Parathyroid adenoma (tissue), 2 donors: ENCODE data around the gene TUBD1.
"Not testable (repeated sequence)": the region's sequence is repeated elsewhere in the genome, so short reads cannot be mapped to it uniquely, and the experiment has no call there.

Experiments used
- H2AFZ ChIP-seq: fragments of 300-600 bp; sonication (generic); one replicate; pipeline ENCODE4 v1.7.0; 2017; ENCODE audit warnings: antibody characterized with exemption, mild to moderate bottlenecking
- H3K27ac ChIP-seq: fragments of 300-600 bp; sonication (generic); one replicate; pipeline ENCODE4 v1.7.0; 2017
- H3K27me3 ChIP-seq: fragments of 300-600 bp; sonication (generic); one replicate; pipeline ENCODE4 v1.7.0; 2017; ENCODE audit warnings: low read length; ENCODE audit not compliant: control insufficient read depth, insufficient read depth
- H3K36me3 ChIP-seq: fragments of 300-600 bp; sonication (generic); one replicate; pipeline ENCODE4 v1.7.0; 2017; ENCODE audit warnings: low read length; ENCODE audit not compliant: control insufficient read depth, insufficient read depth
- H3K4me1 ChIP-seq: fragments of 300-600 bp; sonication (generic); one replicate; pipeline ENCODE4 v1.7.0; 2017; ENCODE audit warnings: control low read depth
- H3K4me2 ChIP-seq: fragments of 300-600 bp; sonication (generic); one replicate; pipeline ENCODE4 v1.7.0; 2017; ENCODE audit warnings: low read length
- H3K4me3 ChIP-seq: fragments of 300-600 bp; sonication (generic); one replicate; pipeline ENCODE4 v1.7.0; 2017; ENCODE audit warnings: low read depth, low read length
- H3K79me2 ChIP-seq: fragments of 300-600 bp; sonication (generic); one replicate; pipeline ENCODE4 v1.7.0; 2017; ENCODE audit warnings: control low read depth
- H3K9ac ChIP-seq: fragments of 300-600 bp; sonication (generic); one replicate; pipeline ENCODE4 v1.7.0; 2017; ENCODE audit warnings: mild to moderate bottlenecking
- H3K9me3 ChIP-seq: fragments of 300-600 bp; sonication (generic); one replicate; pipeline ENCODE4 v1.7.0; 2017; ENCODE audit warnings: low read length; ENCODE audit not compliant: control insufficient read depth
- TF ChIP-seq, protein P1 (sequence below): fragments of 300-600 bp; sonication (generic); IDR thresholded peaks from one replicate; pipeline ENCODE4 v1.7.0; 2017; ENCODE audit warnings: antibody characterized with exemption, mild to moderate bottlenecking
- donor health status: primary hyperparathyroidism.

TUBD1 gene

DNA sequence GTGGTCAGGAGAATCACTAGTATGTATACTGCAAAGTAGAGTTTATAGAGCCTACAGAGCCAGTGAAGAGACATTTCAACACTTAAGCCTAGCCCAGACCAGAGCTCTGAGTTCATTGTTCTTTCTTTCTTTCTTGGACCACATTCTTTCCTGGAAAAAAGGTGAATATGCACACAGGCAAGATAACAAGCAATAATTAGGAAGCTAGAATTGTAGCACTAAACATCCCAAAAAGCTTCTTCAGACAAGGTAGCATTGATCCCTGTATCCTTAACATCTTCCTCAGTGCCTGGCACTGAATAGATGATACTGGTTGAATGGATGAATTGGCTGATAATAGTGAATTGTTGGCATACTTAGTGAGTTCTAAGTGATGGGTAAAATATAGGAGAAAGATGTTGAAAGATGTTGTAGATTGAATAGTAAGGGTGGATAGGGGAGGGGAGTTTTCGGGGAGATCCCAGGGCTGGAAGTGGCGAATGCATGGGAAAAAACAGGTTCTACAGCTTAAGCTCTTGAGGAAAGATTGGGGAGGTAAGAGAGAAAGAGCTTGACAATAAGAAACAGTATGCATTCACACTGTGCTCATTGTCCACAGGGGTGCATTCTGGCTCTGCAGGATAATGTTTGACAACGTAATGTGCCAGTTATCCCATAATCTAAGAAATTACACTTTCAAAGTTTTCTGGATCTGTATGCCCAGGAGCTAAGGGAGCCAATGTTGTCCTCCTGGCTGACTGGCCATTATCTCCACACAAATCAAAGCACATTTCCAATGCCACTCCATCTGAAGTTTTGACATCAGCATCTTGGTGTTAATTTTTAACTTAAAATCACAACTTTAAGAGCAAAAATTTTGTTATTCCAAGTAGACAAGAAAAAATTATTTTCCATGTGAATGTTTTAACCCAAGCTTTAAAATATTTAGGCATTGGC is 35.6 kb downstream of the TUBD1 start:
- H3K27me3 ChIP-seq = no peaks in the 10 kb centered on the region
- H3K9ac ChIP-seq = no peak overlapping the region
- TF ChIP-seq, protein P1, sequence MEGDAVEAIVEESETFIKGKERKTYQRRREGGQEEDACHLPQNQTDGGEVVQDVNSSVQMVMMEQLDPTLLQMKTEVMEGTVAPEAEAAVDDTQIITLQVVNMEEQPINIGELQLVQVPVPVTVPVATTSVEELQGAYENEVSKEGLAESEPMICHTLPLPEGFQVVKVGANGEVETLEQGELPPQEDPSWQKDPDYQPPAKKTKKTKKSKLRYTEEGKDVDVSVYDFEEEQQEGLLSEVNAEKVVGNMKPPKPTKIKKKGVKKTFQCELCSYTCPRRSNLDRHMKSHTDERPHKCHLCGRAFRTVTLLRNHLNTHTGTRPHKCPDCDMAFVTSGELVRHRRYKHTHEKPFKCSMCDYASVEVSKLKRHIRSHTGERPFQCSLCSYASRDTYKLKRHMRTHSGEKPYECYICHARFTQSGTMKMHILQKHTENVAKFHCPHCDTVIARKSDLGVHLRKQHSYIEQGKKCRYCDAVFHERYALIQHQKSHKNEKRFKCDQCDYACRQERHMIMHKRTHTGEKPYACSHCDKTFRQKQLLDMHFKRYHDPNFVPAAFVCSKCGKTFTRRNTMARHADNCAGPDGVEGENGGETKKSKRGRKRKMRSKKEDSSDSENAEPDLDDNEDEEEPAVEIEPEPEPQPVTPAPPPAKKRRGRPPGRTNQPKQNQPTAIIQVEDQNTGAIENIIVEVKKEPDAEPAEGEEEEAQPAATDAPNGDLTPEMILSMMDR = no peak
- H3K27ac ChIP-seq = no peak overlapping the region
- no peak overlapping the region for H2AFZ ChIP-seq
- H3K79me2 ChIP-seq = no peaks in the 10 kb centered on the region
- H3K9me3 ChIP-seq = no peaks in the 10 kb centered on the region
- no peak overlapping the region for H3K4me3 ChIP-seq
- H3K36me3 ChIP-seq = no peaks in the 10 kb centered on the region
- H3K4me1 ChIP-seq = no peaks in the 10 kb centered on the region
- no peak overlapping the region for H3K4me2 ChIP-seq

DNA sequence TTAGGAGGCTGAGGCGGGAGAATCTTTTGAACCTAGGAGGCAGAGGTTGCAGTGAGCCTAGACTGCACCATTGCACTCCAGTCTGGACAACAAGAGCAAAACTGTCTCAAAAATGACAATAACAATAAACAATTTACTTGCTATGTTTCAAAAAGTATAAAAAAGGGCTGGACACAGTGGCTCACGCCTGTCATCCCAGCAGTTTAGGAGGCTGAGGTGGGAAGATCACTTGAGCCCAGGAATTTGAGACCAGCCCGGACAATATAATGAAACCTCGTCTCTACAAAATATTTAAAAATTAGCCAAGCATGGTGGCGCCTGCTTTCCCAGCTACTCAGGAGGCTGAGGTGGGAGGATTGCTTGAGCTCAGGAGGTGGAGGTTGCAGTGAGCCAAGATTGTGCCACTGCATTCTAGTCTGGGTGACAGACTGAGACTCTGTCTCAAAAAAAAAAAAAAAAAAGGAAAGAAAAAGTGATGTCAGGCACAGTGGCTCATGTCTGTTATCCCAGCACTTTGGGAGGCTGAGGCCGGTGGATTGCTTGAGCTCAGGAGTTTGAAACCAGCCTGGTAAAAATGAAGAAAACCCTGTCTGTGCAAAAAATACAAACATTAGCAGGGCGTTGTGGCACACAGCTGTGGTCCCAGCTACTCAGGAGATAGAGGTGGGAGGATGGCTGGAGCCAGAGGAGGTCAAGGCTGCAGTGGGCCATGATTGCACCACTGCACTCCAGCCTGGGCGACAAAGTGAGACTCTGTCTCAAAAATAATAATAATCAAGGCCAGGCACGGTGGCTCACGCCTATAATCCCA is 38.6 kb downstream of the TUBD1 start:
- H3K9ac ChIP-seq, H3K79me2 ChIP-seq, H3K4me1 ChIP-seq, H3K4me3 ChIP-seq, H3K9me3 ChIP-seq, H3K4me2 ChIP-seq, H3K27me3 ChIP-seq, H3K36me3 ChIP-seq, H3K27ac ChIP-seq, H2AFZ ChIP-seq: not testable (repeated sequence)

DNA sequence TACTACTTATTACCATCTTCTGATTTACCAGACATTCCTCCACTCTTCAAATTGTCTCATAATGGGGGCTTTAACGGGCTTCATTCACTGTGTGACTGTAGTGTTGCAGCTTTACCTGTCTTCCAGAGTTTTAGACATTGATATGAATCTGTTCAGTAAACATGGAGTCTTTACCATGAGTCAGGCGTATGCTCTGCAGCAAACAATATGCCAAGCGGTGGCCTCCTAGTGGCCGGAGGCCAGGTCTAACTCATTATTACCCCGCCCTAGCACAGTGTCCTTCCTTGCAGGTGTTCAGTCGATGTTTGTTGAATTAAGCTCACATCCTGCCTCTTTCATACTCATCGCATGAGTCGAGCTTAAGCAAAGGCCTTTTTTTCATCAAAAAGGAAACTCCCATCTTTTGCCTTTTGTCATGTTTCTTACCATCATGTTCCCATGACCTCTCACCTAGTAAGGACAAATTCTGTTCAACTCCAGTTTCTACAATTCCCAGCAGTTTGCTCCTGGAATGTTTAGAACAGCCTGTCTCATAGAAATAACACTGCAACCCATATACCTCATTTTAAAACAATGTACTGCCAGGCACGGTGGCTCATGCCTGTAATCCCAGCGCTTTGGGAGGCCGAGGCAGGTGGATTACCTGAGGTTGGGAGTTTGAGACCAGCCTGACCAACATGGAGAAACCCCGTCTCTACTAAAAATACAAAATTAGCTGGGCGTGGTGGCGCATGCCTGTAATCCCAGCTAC is 39.4 kb downstream of the TUBD1 start:
- no peak overlapping the region for H3K9ac ChIP-seq
- H3K9me3 ChIP-seq = no peaks in the 10 kb centered on the region
- no peak overlapping the region for H3K4me3 ChIP-seq
- no peaks in the 10 kb centered on the region for H3K4me1 ChIP-seq
- H3K27me3 ChIP-seq = no peaks in the 10 kb centered on the region
- no peak overlapping the region for H3K4me2 ChIP-seq
- no peaks in the 10 kb centered on the region for H3K79me2 ChIP-seq
- no peaks in the 10 kb centered on the region for H3K36me3 ChIP-seq
- TF ChIP-seq, protein P1 = no peak
- peak overlapping the region; percentile 29 for H2AFZ ChIP-seq
- H3K27ac ChIP-seq = peak overlapping the region; percentile 50

DNA sequence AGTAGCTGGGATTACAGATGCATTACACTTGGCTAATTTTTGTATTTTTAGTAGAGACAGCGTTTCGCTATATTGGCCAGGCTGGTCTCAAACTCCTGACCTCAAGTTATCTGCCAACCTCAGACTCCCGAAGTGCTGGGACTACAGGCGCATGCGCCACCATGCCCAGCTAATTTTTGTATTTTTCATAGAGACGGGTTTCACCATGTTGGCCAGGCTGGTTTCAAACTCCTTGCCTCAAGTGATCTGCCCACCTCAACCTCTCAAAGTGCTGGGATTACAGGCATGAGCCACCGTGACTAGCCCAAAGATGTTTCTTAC is 39.9 kb downstream of the TUBD1 start:
- peak overlapping the region; percentile 50 for H3K27ac ChIP-seq
- not testable (repeated sequence) for H3K4me2 ChIP-seq, H3K27me3 ChIP-seq, H3K4me1 ChIP-seq, H3K9ac ChIP-seq, H3K4me3 ChIP-seq, H3K79me2 ChIP-seq, H3K9me3 ChIP-seq, H3K36me3 ChIP-seq, H2AFZ ChIP-seq

DNA sequence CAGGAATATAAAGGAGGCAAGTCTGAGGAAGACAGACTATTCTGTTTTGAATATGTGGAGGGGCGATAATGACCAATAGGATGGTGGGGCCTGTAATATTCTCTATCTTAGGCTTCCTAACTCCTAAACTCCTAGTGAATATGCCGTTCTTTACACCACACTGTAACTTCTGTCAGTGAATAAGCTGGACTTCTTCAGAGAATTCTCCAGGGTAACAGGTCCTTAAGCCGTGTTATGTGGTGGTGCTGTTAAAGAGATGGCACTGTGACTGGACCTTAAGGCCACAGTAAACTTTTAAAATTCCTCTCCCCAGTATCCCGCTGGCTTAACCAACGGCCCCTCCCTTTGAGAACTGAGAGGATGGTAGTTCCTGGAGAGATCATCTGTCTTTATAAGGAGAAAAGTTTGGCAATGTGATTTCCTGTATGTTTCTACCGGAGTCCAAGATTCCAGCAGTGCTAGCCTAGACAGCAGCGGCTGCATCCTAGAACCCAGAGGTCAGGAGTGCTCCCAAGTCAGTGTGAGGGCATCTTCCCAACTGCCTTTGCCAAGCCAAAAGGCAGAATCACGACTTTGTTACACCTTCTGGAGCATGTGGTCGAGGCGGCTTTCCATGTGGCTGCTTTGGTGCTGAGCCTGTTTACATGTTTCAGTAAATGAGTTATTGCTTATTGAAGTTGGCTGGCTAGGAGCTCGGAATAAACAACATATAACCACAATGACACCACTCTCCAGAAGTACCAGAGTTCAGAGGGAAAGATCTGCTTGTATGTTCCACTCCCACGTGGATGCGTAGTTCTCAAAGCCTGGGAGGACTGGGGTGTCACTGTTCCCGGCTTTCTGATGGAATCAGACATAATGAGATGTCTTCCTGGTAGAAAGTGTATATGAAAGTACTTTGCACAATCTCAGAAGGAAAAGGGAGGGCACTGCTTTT is 41.0 kb downstream of the TUBD1 start:
- Histone ChIP-seq H3K36me3 (no peaks in the 10 kb centered on the region), H3K4me1 (peaks cover 1% of the 10 kb centered on the region), H3K27ac (peak overlapping the region; percentile 50), H3K4me3 (no peak overlapping the region), H3K9me3 (no peaks in the 10 kb centered on the region), H3K4me2 (no peak overlapping the region), H3K9ac (no peak overlapping the region), H3K27me3 (no peaks in the 10 kb centered on the region), H2AFZ (no peak overlapping the region), H3K79me2 (no peaks in the 10 kb centered on the region)
- TF ChIP-seq, protein P1 = no peak

DNA sequence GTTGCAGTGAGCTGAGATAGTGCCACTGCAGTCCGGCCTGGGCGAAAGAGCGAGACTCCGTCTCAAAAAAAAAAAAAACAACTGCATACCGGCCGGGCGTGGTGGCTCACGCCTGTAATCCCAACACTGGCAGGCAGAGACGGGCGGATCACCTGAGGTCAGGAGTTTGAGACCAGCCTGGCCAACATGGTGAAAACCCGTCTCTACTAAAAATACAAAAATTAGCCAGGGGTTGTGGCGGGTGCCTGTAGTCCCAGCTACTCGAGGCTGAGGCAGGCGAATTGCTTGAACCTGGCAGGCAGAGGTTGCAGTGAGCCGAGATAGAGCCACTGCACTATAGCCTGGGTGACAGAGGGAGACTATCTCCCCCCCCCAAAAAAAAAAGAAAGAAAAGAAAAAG is 42.4 kb downstream of the TUBD1 start:
- not testable (repeated sequence) for H3K9me3 ChIP-seq, H3K4me2 ChIP-seq, H3K27me3 ChIP-seq, H3K9ac ChIP-seq, H3K36me3 ChIP-seq, H3K4me1 ChIP-seq, H2AFZ ChIP-seq, H3K4me3 ChIP-seq, H3K79me2 ChIP-seq, H3K27ac ChIP-seq
